T-helper 2 cell treated with Interferon-gamma antibody and Interleukin-4, amounts not matched to agents 100 ng/mL and 5 ng/mL, for 36 hours (primary cell): Measurements from ENCODE around the gene CREB3. TPM values are rescaled to one million over a fixed set of nuclear protein-coding genes. Genes with fewer than 3 reads are reported as not detected.

Experiments
- intact Hi-C: fragments of 100-400 bp; cut with micrococcal nuclease; formaldehyde crosslinking; loops from one replicate; pipeline ENCODE4 v1.15.1; 2023
- total RNA-seq: library from RNA; stranded (reverse); gene quantifications from 2 replicates; pipeline ENCODE4 v1.2.3, GENCODE V29; 2022

The CREB3 gene
- total RNA-seq, 1 donor from 2014 or later, result 19.9 TPM

- intact Hi-C loops, result no loop called here
Measured at GRCh38 chr9:35725362-35725761, 7.1 kb upstream of the CREB3 start.

- intact Hi-C loops, result no loop called here
Measured at GRCh38 chr9:35726931-35727330, 5.5 kb upstream of the CREB3 start.

DNA sequence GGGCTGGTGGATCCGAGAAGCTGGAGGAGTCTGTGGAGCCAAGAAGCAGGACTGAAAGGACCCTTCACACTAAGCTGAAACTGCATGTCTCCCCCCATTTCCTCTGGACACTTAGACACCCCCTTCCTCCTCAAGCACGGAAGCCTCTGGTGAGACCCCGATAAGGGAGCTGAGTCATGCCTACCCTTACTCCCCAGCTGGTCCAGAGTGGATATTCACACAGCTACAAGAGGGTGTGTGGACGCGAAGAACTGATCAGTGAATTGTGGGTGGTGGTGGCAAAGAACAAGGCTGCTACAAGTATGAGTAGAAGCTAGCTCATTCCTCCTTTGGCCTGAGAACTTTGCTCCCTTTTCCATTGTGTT lies 4.8 kb upstream of the CREB3 start:
- intact Hi-C loops, result loop anchor here (1.0 to 2.0 kb wide), 2 partner anchors 31 to 123 kb away; no protein-coding TSS in a partner anchor

- intact Hi-C loops, result loop anchor here (1.0 to 2.0 kb wide), 2 partner anchors 32 to 124 kb away; no protein-coding TSS in a partner anchor
Measured at GRCh38 chr9:35728041-35728971, 4.2 kb upstream of the CREB3 start.

GRCh38 chr9:35729101-35729500 lies 3.4 kb upstream of the CREB3 start:
- intact Hi-C loops, result loop anchor here (2.0 kb wide), 1 partner anchor 32 kb away; no protein-coding TSS in a partner anchor

DNA sequence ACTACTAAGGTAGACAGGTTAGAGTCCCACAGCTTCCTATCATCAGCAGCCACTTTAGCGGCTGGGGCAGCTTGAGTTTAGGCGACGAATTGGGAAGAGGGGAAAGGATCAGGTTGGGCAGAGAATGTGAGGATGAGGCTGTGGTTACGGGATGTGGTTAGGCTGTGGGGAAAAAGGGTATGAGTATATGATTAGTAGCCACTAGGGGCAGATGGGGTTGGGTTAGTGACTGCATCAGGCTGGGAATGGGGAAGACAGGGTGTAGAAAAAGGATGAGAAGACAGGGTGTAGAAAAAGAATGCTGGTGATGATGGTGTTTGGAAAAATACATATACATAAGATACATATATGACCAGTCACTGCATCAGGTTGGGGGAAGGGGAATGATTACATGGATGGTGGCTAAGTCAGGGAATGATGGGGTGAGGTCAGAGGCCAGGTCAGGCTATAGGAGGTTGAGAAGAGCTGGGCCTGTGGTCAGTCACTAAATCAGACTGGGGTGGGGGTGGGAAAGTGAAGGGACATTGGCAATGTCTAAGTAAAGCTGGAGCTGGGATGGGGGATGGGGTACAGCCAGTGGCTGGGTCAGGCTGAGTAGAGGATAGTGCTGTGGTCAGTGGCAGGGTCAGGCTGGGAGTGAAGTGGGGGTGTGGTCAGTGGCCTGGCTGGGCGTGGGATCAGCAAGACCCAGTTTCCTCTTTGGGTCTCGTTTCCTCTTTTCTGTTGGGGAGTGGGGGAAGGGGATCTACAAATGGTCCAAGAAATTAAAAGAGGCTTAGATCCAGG lies 2.6 kb upstream of the CREB3 start:
- intact Hi-C loops, result loop anchor here (2.0 to 5.0 kb wide), 4 partner anchors 33 to 1208 kb away; partner anchors contain the start of genes ATOSB, DNAJB5 and ENHO

DNA sequence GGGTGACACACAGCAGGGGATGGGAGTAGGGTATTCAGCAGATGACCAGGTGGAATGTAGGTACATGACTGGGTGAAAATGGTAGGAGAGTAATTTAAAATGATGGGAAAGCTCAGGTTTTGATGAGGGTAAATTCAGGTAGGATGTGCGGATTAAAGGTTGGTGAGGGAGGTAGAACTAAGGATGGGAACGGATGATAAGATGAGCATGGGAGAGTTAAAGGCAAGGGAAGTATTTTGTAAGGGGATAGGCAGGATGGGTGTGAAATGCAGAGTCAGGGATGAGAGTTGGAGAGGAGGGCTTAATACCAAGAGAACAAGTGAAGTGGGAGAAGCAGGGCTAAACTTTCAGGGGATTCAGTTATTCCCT lies 2.0 kb upstream of the CREB3 start:
- intact Hi-C loops, result loop anchor here (2.0 to 5.0 kb wide), 3 partner anchors 616 to 1208 kb away; partner anchors contain the start of genes ATOSB, DNAJB5 and ENHO

GRCh38 chr9:35731415-35732184 lies 866 bp upstream of the CREB3 start:
- intact Hi-C loops, result loop anchor here (1.0 to 5.0 kb wide), 9 partner anchors 18 to 1209 kb away; partner anchors contain the start of genes ATOSB, CCDC107, DNAJB5 and ENHO

- intact Hi-C loops, result loop anchor here (1.0 to 5.0 kb wide), 8 partner anchors 16 to 1211 kb away; partner anchors contain the start of genes CCDC107, DNAJB5, ENHO and FAM221B
Measured at GRCh38 chr9:35732800-35733541, 505 bp downstream of the CREB3 start.

- intact Hi-C loops, result loop anchor here (5.0 kb wide), 2 partner anchors 747 to 1212 kb away; partner anchors contain the start of genes DNAJB5 and ENHO
Measured at GRCh38 chr9:35734096-35734495, 1.6 kb downstream of the CREB3 start.

DNA sequence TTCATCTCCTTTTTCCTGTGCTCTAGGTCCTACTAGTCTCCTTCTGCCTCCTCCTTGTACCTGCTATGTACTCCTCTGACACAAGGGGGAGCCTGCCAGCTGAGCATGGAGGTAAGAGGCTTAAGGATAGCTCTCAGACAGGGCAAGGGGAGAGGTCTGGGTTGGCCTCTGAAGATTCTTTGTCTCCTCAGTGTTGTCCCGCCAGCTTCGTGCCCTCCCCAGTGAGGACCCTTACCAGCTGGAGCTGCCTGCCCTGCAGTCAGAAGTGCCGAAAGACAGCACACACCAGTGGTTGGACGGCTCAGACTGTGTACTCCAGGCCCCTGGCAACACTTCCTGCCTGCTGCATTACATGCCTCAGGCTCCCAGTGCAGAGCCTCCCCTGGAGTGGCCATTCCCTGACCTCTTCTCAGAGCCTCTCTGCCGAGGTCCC lies 3.8 kb downstream of the CREB3 start:
- intact Hi-C loops, result loop anchor here (1.0 kb wide), 2 partner anchors 13 to 146 kb away; partner anchors contain the start of genes GBA2 and RGP1

GRCh38 chr9:35737143-35737542 lies 4.7 kb downstream of the CREB3 start:
- intact Hi-C loops, result no loop called here

- intact Hi-C loops, result no loop called here
Measured at GRCh38 chr9:35738186-35738585, 5.7 kb downstream of the CREB3 start.

DNA sequence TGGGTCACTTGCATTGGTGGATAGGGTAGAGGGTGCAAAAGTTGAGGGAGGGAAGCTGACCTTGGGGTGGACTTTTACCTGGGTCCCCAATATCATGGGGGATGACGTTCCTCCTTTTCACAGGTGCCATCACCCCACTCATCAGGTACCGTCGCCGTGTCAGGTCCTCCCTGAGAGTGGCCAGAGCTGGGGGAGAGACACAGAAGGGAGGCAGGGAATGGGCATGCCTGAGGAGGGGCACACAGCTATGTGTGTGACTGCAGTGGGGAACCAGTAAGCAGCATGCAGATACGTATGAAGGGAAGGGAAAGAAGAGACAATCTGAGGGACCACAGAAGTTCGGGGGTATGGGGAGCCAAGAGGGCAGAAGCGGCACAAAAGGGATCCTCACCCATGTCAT lies 6.5 kb downstream of the CREB3 start:
- intact Hi-C loops, result no loop called here

- intact Hi-C loops, result no loop called here
Measured at GRCh38 chr9:35740243-35740642, 7.8 kb downstream of the CREB3 start.

DNA sequence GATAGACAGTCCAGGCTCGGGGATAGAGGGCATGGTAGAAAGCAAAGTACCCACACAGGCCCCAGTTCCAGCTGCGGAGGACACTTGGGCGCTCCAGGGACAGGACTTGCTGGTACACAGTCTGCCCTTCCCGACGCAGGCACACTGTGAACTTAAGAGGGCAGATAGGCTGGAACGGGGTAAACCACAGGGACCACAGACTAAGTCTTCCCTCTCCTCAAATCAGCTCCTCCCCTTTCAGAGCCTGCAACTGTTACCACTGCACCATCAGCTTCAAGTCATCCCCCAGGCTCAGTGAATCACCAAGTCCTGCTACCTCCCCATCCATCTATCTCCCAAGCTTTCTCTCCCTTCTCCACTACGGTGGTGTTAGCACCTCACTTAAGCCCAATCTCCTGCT lies 9.3 kb downstream of the CREB3 start:
- intact Hi-C loops, result no loop called here

DNA sequence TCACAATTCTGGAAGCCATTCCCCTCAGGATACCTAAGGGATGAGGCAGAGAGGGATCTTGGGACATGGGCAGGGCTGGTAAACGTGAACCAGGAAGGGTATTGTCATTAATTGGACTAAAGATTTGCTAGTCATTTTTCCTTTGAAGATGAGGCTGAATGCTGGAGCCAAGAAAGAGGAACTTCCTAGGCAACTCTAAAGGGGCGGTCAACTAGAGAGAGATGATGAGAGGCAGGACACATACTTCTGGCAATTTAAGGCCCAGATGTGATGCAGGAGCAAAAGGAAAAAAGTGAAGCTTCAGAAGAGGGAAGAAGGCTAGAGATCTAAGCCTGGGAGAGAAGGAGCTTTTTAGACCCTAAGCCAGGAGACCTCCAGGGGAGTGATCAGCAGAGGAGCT lies 11.0 kb downstream of the CREB3 start:
- intact Hi-C loops, result no loop called here

GRCh38 chr9:35743880-35744518 lies 11.5 kb downstream of the CREB3 start:
- intact Hi-C loops, result no loop called here

DNA sequence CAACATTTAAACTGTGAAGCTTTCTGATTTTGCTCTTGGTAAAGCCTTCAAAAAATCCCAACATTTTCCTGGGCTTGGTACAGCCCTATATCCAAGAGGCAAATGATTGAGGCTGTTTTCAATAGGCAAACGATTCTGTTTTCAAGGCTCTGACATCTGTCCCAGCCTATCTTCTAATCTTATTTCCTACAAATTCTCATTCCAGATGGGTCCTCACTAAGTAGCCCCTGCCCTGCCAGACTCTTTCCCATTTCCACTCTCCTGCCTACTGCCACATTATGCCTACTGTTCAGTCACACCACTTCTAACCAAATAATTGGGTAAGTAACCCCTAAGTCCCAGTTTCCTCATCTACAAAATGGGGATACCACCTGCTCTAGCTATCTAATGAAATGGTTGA lies 13.1 kb downstream of the CREB3 start:
- intact Hi-C loops, result loop anchor here (5.0 kb wide), 2 partner anchors 98 to 628 kb away; partner anchors contain the start of gene ATOSB
